OCI-LY3 (cell line): ENCODE measurements around the gene RAC3.

Experiments used
- H2AFZ ChIP-seq: fragments of 200-600, 300-600 bp; shearing (Covaris generic); 2 replicates; pipeline ENCODE4 v1.6.0; 2014; ENCODE audit warnings: antibody characterized with exemption, low read depth, low read length
- H3K27ac ChIP-seq: fragments of 200-600, 300-600 bp; sonication (generic); 2 replicates; pipeline ENCODE4 v1.5.1; 2014; ENCODE audit warnings: mild to moderate bottlenecking, low read length, moderate library complexity, mixed read lengths
- H3K27me3 ChIP-seq: fragments of 200-600, 300-600 bp; sonication (generic); 2 replicates; pipeline ENCODE4 v1.6.1; 2014; ENCODE audit warnings: low read depth, low read length, mixed read lengths
- H3K36me3 ChIP-seq: fragments of 200-600, 300-600 bp; sonication (generic); replicated peaks from 2 replicates; pipeline ENCODE3; 2014; ENCODE audit warnings: low read depth, low read length, mixed read lengths
- H3K4me1 ChIP-seq: fragments of 300-600, 200-600 bp; sonication (generic); 2 replicates; pipeline ENCODE4 v1.6.1; 2014; ENCODE audit warnings: low read length, mixed read lengths
- H3K4me2 ChIP-seq: fragments of 200-600, 300-600 bp; sonication (generic); 2 replicates; pipeline ENCODE4 v1.6.1; 2014; ENCODE audit warnings: low read length, mixed read lengths
- H3K4me3 ChIP-seq: fragments of 300-600, 200-600 bp; sonication (generic); 2 replicates; pipeline ENCODE4 v1.5.1; 2014; ENCODE audit warnings: antibody characterized with exemption, mild to moderate bottlenecking, low read length, moderate library complexity
- H3K79me2 ChIP-seq: fragments of 300-600, 200-600 bp; shearing (Covaris generic); 2 replicates; pipeline ENCODE4 v1.6.1; 2014; ENCODE audit warnings: mild to moderate bottlenecking, low read length, mixed read lengths
- H3K9ac ChIP-seq: fragments of 300-600, 200-600 bp; shearing (Covaris generic); 2 replicates; pipeline ENCODE4 v1.6.0; 2014; ENCODE audit warnings: mild to moderate bottlenecking, low read length, moderate library complexity
- H3K9me3 ChIP-seq: fragments of 200-600, 300-600 bp; shearing (Covaris generic); 2 replicates; pipeline ENCODE4 v1.6.1; 2014; ENCODE audit warnings: low read length, mixed read lengths; ENCODE audit not compliant: insufficient read depth
- H4K20me1 ChIP-seq: fragments of 200-600, 300-600 bp; sonication (generic); 2 replicates; pipeline ENCODE4 v1.6.1; 2016; ENCODE audit warnings: low read length, mixed read lengths; ENCODE audit not compliant: insufficient read depth
- EZH2phosphoT487 ChIP-seq: fragments of 200-600 bp; shearing (Covaris generic); IDR thresholded peaks from 2 replicates; pipeline ENCODE4 v1.6.1; 2018; ENCODE audit warnings: antibody characterized with exemption, mixed run types, low read depth
- TF ChIP-seq, protein P1 (sequence below): fragments of 200-600, 300-600 bp; sonication (generic); IDR thresholded peaks from 2 replicates; pipeline ENCODE4 v1.5.1; 2014; ENCODE audit warnings: antibody characterized with exemption, low read length, low read depth

The RAC3 gene

DNA sequence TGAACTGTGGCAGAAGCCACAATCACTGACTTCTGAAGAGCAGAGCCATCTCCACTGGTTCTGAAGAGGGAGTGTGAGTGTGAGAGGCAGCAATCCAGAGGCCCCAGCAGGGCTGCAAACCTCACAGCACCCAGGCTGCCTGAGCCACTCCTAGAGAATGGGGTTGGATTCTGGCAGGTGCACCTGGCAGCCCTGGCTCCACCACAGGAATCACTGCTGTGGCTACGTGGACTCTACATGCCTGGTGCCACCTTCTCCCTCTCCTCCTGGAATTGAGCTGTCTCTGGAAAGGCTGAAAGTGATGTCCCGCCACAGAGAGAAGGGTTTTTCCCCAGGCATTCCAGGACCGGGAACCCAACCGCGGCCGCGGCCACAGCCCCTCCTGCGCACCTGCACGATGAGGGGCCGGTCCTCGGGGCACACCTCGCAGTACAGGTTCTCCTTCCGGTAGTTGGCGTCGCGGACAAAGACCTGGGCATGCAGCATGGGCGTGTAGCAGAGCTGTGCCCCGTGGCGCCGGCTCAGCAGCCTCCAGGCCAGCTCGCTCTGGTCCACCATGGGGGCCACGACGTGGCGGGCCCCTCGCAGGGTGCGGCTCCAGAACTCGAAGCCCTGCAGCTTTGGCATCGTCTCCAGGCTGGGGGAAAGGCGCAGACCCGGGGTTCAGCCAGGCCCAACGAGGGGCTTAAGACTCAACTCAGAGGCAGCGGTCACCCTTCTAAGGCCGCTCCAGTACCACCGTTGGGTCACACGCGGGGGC is 33.1 kb downstream of the RAC3 start:
- Histone ChIP-seq H3K4me2 (peak overlapping the region; percentile 96), H3K4me3 (peak overlapping the region; percentile 100), H3K9me3 (no peaks in the 10 kb centered on the region), H3K79me2 (peaks cover 28% of the 10 kb centered on the region), H2AFZ (no peak overlapping the region), H3K36me3 (peaks cover 18% of the 10 kb centered on the region), H3K9ac (peak overlapping the region; percentile 97), H3K27ac (peak overlapping the region; percentile 35), H3K4me1 (peaks cover 14% of the 10 kb centered on the region), H3K27me3 (no peaks in the 10 kb centered on the region), H4K20me1 (no peaks in the 10 kb centered on the region)
- no peak for TF ChIP-seq EZH2phosphoT487
- TF ChIP-seq, protein P1, sequence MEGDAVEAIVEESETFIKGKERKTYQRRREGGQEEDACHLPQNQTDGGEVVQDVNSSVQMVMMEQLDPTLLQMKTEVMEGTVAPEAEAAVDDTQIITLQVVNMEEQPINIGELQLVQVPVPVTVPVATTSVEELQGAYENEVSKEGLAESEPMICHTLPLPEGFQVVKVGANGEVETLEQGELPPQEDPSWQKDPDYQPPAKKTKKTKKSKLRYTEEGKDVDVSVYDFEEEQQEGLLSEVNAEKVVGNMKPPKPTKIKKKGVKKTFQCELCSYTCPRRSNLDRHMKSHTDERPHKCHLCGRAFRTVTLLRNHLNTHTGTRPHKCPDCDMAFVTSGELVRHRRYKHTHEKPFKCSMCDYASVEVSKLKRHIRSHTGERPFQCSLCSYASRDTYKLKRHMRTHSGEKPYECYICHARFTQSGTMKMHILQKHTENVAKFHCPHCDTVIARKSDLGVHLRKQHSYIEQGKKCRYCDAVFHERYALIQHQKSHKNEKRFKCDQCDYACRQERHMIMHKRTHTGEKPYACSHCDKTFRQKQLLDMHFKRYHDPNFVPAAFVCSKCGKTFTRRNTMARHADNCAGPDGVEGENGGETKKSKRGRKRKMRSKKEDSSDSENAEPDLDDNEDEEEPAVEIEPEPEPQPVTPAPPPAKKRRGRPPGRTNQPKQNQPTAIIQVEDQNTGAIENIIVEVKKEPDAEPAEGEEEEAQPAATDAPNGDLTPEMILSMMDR = no peak

DNA sequence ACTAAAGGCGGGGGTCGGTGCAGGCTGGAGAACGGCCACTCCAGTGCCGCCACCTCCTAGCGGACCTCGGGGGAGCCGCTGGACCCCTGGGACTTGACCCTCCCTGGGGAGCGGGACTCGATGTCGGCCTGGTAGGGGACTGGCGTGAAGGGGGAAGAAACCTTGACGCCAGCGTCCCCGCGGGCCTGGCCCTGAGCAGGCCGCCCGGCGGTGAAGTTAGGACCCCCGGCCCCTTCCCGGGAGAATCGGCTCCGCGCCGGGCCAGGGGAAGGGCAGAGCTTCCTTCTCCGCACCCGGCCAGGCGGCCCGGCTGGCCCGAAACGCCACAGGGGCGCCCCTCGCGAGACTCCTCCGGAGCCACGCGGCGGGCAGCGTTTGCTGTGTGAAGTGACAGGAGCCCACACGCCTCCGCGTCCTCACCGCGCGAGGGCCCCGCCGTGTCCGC is 33.7 kb downstream of the RAC3 start:
- Histone ChIP-seq H3K9me3 (no peaks in the 10 kb centered on the region), H2AFZ (no peak overlapping the region), H3K27me3 (no peaks in the 10 kb centered on the region), H3K36me3 (peaks cover 15% of the 10 kb centered on the region), H3K4me1 (peaks cover 14% of the 10 kb centered on the region), H3K79me2 (peaks cover 28% of the 10 kb centered on the region), H3K27ac (peak overlapping the region; percentile 35), H4K20me1 (no peaks in the 10 kb centered on the region), H3K4me2 (peak overlapping the region; percentile 96), H3K9ac (peak overlapping the region; percentile 97), H3K4me3 (peak overlapping the region; percentile 100)
- TF ChIP-seq, protein P1 = no peak
- no peak for TF ChIP-seq EZH2phosphoT487

DNA sequence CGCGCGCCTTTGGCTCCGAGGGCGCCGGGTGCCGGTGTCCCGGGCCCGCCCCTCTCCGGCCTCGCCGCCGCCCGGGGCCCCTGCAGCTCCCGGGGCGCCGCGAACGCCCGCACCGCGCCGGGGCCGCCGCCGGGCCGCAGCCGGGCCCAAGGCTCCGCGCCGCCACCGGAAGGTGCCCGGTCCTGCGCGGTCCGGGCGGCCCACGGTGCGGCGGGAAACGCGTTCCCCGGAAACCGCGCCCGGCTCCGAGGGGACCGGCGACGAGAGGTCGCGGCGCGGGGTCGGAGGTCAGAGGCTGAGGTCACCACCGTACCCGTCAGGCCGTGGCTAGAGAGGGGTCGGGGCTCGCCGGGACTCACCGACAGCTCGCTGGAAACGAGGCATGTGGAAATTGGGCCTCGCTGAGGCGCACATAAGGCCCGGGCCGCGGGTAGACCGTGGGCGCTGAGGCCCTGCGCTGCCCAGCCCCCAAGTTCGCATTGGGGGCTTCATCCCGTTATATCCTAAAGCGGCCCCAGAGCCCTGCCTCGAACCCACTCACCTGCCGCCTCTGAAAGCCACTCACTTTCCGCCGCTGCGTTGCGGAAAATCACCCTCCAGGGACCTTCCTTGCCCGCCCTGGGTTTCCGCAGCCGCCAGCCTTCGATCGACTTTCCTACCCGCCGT is 34.3 kb downstream of the RAC3 start, which contains the start of gene DUS1L:
Gene DUS1L, minus strand, starts transcription at position 167 of the 666 bp plus-strand sequence. CDS start 745 bp downstream, outside the sequence.
- Histone ChIP-seq H3K36me3 (peaks cover 14% of the 10 kb centered on the region), H3K27ac (peak within 1 kb of the TSS; percentile 37), H3K9me3 (no peaks in the 10 kb centered on the region), H3K9ac (peak within 1 kb of the TSS; percentile 97), H3K4me1 (peaks cover 14% of the 10 kb centered on the region), H3K79me2 (peaks cover 28% of the 10 kb centered on the region), H3K4me2 (peak within 1 kb of the TSS; percentile 96), H3K27me3 (no peaks in the 10 kb centered on the region), H3K4me3 (peak within 1 kb of the TSS; percentile 100), H2AFZ (peak within 1 kb of the TSS; percentile 50), H4K20me1 (no peaks in the 10 kb centered on the region)
- no peak for TF ChIP-seq EZH2phosphoT487
- TF ChIP-seq, protein P1 = no peak

DNA sequence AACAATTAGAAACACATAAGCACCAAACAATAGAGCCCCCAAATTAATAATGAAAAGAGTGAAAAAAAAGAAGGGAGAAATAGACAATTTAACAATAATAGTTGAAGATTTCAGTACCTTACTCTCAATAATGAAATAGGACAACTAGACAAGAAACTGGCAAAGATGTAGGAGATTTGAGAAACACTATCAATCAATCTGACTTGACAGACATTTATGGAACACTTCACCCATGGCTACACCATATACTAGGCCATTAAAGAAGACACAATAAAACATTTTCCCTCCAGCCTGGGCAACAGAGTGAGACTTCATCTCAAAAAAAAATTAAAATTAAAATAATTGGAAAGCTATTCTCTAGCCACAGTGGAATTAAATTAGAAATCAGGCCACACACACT is 39.1 kb downstream of the RAC3 start:
- Histone ChIP-seq H3K27ac (no peak overlapping the region), H3K9me3 (no peaks in the 10 kb centered on the region), H3K9ac (no peak overlapping the region), H3K4me2 (no peak overlapping the region), H2AFZ (no peak overlapping the region), H3K79me2 (peaks cover 5% of the 10 kb centered on the region; the same call in 1 of the 2 replicates), H3K36me3 (no peaks in the 10 kb centered on the region), H3K4me3 (no peak overlapping the region), H3K27me3 (no peaks in the 10 kb centered on the region), H3K4me1 (peaks cover 4% of the 10 kb centered on the region; the same call in 1 of the 2 replicates), H4K20me1 (no peaks in the 10 kb centered on the region)
- no peak for TF ChIP-seq EZH2phosphoT487
- TF ChIP-seq, protein P1 = no peak
